ENCODE measurements around the gene DBX2. TPM values are rescaled to one million over a fixed set of nuclear protein-coding genes. Genes with fewer than 3 reads are reported as not detected.

DBX2 gene
- total RNA-seq, 2 experiments from 2014 or later = not detected

GRCh38 chr12:44968965-44969364, 81.9 kb downstream of the DBX2 start:
- no peaks in the 10 kb centered on the region for H3K79me2 ChIP-seq (ENCODE audit: insufficient read depth, low read depth, low read length)
- POLR2A ChIA-PET = no interaction called here
- H3K9me3 ChIP-seq (ENCODE audit: low read length) = no peaks in the 10 kb centered on the region
- DNase-seq (ENCODE audit: low spot score) = no peak
- H3K4me1 ChIP-seq (ENCODE audit: insufficient read depth, low read length, poor library complexity, severe bottlenecking) = no peaks in the 10 kb centered on the region
- H2AFZ ChIP-seq (ENCODE audit: low read length) = no peak overlapping the region
- no peaks in the 10 kb centered on the region for H3K36me3 ChIP-seq (ENCODE audit: insufficient read depth, low read length)
- no peak overlapping the region for H3K27ac ChIP-seq (ENCODE audit: low read depth, low read length, poor library complexity, severe bottlenecking)
- CTCF ChIA-PET (ENCODE audit: unreplicated experiment) = no interaction called here
- no TSS peak for BruUV-seq (replicated peaks)
- intact Hi-C loops (cut with micrococcal nuclease; ENCODE audit: unreplicated experiment) = no loop called here
- H3K9me2 ChIP-seq (ENCODE audit: insufficient read depth, low read length) = no peaks in the 10 kb centered on the region
- no peaks in the 10 kb centered on the region for H4K20me1 ChIP-seq (ENCODE audit: insufficient read depth, low read length)
- H3K4me2 ChIP-seq (ENCODE audit: low read length) = no peak overlapping the region
- no peak overlapping the region for H3K4me3 ChIP-seq (ENCODE audit: low read depth, low read length, poor library complexity, severe bottlenecking)
- no peak for TF ChIP-seq CTCF (conservative IDR thresholded peaks at IDR 0.05; ENCODE audit: low read length)
- TF ChIP-seq EZH2phosphoT487 (IDR thresholded peaks at IDR 0.05; ENCODE audit: borderline replicate concordance, low read depth, low read length) = no peak

Other genes with a start within 250 kb of the DBX2 start
- gene NELL2, start 174.8 kb downstream of the DBX2 start, total RNA-seq (2014; rRNA removed; shearing (Covaris generic)) = 1.8 and 11.1 TPM in 2 replicates
- 0.85 and 0.95 TPM in 2 replicates for gene NELL2, start 174.8 kb downstream of the DBX2 start, total RNA-seq (2022)
- 11.9 and 15.0 TPM in 2 replicates for gene ANO6, start 165.0 kb upstream of the DBX2 start, total RNA-seq (2014; rRNA removed; shearing (Covaris generic))
- gene ANO6, start 165.0 kb upstream of the DBX2 start, total RNA-seq (2022) = 17.7 and 19.7 TPM in 2 replicates

Data from OCI-LY7 (cell line).